GM18519 (cell line): ENCODE data around the gene LMBR1.
"Not testable (repeated sequence)": the region's sequence is repeated elsewhere in the genome, so short reads cannot be mapped to it uniquely, and the experiment has no call there.

Source experiments
- ATAC-seq: cut with Tn5 transposase; IDR thresholded peaks from one replicate; pipeline ENCODE4 v1.9.1; 2021; ENCODE audit warnings: mild to moderate bottlenecking, moderate library complexity; ENCODE audit not compliant: unreplicated experiment, low FRiP score

The LMBR1 gene

DNA sequence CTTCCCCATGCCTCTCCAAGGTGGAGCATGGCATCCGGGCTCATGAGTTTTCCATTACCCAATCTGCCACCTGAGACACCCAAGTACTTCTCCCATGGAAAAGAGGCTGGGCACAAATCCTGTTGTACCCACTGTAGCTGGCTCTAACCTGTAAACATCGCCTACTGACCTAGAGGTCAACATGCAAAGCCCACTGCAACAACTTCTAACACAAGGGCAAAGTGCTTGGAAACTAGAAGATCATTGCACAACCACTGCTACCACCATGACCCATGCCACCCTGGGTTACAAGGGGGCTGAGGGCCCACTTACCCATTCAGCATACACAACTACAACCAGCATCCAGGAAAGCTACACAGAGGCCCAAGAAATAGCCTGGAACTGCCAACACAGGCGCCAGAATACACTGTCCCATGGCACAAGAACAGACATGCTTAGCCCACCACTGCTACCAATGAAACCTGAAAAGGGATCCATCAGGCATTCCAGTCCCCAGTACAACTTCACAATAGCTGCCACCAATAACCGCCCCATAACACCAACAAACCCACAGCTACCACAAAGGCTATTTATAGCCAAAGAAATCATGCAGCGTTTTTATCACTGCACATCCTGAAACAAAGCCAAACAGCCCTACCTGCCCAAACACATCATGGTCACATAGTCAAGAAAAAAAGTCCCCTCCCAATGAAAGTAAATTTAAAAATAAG is 189.1 kb downstream of the LMBR1 start:
- no peak for ATAC-seq

DNA sequence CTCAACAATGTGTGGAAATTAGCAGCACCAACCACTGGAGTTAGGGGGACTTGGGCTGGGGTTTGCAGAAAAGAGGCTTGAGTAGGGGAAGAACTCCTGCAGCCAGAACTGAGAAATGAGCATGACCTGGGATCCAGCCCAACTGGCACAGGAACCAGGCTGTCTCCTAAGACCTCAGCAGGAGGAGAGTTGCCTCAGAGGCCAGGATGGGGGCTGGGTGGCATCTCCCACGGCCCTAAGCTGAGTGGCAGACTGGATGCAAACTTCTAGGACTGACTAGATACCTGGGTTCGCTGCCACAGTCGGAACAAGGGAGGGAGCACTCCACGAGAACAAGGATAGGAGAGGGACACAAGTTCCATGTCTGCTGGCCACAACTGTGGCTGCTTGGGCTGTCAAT is 189.8 kb downstream of the LMBR1 start:
- no peak for ATAC-seq

DNA sequence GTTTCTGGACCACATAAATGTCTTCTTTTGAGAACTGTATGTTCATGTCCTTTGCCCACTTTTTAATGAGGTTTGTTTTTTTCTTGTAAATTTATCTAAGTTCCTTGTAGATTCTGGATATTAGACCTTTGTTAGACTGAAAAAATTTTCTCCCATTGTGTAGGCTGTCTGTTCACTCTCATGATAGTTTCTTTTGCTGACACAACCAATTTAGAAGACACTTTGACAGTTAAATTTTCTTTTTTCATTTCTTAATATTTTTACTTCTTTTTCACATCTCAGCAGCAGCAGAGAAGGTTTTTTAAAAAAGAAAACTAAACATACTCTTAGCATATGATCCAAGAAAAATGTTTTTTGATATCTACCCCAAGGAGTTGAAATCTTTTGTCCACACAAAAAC is 190.6 kb downstream of the LMBR1 start:
- no peak for ATAC-seq

DNA sequence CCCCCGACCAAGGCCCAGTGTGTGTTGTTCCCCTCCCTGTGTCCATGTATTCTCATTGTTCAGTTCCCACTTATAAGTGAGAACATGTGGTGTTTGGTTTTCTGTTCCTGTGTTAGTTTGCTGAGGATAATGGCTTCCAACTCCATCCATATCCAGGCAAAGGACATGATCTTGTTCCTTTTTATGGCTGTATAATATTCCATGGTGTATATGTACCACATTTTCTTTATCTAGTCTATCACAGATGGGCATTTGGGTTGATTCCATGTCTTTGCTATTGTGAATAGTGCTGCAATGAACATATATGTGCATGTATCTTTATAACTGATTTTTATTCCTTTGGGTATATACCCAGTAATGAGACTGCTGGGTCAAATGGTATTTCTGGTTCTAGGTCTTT is 191.2 kb downstream of the LMBR1 start:
- ATAC-seq: not testable (repeated sequence)

DNA sequence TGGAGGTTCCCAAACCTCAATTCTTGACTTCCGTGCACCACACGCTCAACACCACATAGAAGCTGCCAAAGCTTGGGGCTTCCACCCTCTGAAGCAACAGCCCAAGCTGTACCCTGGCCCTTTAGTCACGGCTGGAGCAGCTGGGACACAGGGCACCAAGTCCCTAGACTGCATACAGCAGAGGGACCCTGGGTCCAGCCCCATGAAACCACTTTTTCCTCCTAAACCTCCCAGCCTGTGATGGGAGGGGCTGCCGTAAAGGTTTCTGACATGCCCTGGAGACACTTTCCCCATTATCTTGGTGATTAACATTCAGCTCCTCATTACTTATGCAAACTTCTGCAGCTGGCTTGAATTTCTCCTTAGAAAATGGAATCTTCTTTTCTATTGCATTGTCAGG is 194.5 kb downstream of the LMBR1 start:
- ATAC-seq: not testable (repeated sequence)

GRCh38 chr7:156697283-156697682 is 195.7 kb downstream of the LMBR1 start:
- not testable (repeated sequence) for ATAC-seq

GRCh38 chr7:156693627-156694026 is 199.4 kb downstream of the LMBR1 start:
- ATAC-seq: no peak

DNA sequence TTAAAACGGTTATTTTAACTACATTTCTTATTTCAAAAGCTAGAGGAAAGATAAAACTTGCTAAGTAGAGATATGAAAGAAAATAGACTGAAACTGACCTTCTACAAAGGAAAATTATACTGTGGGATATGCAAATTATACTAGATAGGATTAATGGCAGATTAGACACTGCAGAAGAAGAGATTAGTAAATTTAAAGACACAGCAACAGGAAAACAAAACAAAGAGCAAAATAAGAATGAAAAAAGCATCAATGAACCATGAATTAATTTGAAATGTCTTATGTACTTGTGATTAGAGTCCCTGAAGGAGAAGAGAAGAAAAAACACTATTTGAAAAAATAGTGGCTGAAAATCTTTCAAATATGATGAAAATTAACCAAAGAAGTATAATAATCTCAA is 200.1 kb downstream of the LMBR1 start:
- no peak for ATAC-seq

DNA sequence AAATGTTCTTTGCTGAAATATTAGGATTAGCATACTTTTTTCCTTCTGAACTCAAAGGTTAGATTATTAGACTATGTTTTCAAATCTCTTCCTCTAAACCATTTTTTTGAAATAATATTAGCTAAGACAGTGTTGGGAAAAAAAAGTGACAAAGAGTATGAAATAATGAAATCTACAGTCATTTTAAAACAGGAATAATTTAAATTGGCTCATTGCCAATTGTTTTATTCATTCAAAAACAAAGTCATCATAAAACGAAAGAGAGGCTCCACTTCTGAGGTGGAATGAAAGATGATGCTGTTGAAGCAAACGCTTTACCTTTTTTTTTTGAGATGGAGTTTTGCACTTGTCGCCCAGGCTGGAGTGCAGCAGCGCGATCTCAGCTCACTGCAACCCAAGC is 201.2 kb downstream of the LMBR1 start:
- no peak for ATAC-seq

GRCh38 chr7:156684661-156685060 is 208.3 kb downstream of the LMBR1 start:
- no peak for ATAC-seq

DNA sequence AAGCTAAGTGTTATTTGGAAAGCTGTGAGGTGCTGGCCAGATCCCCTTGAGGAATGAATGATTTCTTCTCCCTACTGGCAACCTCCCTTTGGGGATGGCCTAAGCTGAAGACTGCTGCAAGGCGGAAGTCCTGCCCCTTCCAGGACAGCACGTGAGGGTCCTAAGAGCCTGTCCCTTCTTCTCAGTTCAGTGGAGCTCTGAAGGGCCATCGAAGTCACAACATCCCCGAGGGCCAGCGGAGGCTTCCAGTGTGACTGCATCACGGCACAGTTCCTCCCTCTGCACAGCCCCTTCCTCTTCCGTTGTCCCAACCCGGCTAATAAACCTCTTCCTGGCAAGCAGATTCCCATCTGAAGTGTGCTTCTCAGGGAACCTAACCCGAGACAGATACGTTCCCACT is 208.7 kb downstream of the LMBR1 start:
- no peak for ATAC-seq

GRCh38 chr7:156682928-156683327 is 210.1 kb downstream of the LMBR1 start:
- no peak for ATAC-seq

GRCh38 chr7:156680281-156680680 is 212.7 kb downstream of the LMBR1 start:
- no peak for ATAC-seq

GRCh38 chr7:156677374-156678054 is 215.5 kb downstream of the LMBR1 start:
- no peak for ATAC-seq

GRCh38 chr7:156676263-156676662 is 216.7 kb downstream of the LMBR1 start:
- no peak for ATAC-seq

DNA sequence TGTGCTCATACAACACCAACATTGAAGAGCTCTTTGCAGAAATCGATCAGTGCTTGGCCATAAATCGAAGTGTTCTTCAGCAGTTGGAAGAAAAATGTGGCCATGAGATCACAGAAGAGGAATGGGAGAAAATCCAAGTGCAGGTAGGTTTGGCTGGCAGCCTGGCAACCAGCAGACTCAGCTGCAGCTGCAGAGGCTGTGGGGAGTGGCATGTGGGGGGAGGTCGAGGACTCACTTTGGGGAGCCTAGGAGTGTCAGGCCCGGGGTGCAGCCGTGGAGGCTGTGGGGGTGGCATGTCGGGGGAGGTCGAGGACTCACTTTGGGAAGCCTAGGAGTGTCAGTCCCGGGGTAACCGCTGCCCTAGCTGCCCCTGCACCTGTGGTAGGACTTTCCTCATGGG is 217.3 kb downstream of the LMBR1 start:
- no peak for ATAC-seq

- no peak for ATAC-seq
Measured at GRCh38 chr7:156673902-156674301, 219.1 kb downstream of the LMBR1 start.

GRCh38 chr7:156673454-156673853 is 219.5 kb downstream of the LMBR1 start:
- ATAC-seq: no peak

DNA sequence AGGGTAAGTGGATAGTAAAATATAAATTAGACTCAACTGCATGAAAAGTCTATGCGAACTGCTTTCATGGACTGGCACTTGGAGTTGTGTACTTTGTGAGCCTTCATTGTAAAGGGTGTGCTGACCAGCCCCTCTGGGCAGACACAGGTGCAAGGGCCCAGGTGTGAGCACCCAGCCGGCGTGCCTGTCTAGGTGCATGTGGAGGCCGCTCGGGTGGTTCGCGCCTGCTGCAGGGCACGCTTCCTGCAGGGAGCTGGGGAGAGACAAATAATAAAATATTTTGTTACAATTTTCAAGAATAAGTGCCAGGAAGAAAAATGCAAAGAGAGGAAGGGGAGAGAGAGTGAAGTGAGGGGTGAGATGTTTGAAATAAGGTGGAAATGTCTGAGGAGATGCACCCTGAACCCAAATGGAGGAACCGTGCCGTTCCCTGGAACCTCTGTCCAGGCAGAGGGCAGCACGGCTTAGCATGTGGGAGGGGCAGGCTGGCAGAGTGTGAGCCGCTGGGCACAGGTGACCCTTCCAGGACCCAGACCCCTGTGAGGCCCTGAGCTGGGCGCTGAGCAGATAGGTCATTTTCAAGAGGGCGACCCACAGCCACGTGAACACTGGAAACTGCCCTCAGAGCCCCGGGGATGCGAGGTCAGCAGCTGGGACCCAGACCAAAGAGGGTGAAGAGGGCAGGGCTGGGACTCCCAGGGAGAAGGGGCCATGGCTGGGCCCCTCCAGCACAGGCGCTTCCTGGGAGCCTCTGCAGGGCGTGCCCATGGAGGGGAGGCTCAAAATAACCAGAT is 223.8 kb downstream of the LMBR1 start:
- no peak for ATAC-seq

DNA sequence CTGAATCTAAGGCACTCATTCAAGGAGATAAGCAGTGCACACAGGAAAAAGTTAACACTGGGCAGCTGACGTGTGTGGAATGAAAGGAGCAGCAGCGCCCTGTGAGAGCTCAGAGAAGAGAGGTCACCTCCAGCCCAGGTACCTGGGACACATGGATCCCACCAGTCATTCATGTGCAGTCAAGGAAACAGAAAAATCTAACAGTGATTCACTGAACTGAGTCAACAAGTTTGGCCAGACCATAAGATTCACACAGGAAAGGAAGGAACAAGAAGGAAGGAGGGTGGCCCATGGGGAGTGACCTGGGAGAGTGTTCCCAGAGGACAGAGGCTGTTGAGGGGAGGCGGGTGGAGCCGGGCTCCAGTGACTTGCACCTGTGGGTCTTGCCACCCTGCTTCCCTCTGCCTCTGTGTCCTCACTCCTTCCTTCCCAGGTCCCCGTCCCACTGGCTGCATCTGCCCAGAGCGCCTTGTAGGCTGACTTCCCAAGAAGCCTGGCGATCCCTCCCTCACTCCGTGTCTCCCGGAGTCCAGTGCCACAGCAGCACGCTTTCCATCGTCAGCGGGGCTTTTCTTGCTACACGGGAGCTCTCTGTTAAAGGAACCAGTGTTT is 224.7 kb downstream of the LMBR1 start:
- no peak for ATAC-seq

GRCh38 chr7:156667110-156667426 is 225.9 kb downstream of the LMBR1 start:
- no peak for ATAC-seq
